Measurements from ENCODE around the gene SNORC.
"Not testable (repeated sequence)": the region's sequence is repeated elsewhere in the genome, so short reads cannot be mapped to it uniquely, and the experiment has no call there.

SNORC gene

DNA sequence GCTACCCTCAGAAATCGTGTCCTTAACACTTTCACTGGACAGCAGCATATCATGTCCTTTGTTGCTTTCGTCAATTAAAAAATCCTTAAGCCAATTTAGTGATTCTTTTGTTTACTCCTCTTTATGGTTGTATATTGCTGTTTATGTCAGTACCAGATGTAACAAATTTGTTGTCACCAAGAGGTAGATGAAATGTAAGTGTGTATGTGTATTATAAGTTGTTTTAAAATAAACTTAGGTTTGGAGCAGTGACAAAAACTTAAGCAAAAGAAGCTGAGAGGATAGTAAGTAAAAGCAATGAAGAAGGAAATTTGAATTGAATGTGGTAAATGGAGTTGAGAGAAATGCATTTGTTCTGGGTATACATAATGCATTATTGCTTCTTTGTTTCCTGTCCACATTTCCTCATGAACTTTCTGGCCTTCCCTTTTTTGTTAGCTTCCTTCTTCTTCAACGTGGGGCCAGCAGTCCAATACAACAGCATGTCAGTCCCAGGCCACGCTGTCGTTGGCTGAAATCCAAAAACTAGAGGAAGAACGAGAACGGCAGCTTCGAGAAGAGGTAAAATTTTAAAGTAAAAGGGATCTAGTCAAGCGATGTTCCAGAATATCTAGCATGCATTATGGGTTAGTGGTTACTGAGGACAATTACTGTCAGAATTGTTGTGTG lies 30.5 kb upstream of the SNORC start:
- H3K4me3 ChIP-seq (ENCODE audit: low read length): no peak overlapping the region
- TF ChIP-seq, protein P1, sequence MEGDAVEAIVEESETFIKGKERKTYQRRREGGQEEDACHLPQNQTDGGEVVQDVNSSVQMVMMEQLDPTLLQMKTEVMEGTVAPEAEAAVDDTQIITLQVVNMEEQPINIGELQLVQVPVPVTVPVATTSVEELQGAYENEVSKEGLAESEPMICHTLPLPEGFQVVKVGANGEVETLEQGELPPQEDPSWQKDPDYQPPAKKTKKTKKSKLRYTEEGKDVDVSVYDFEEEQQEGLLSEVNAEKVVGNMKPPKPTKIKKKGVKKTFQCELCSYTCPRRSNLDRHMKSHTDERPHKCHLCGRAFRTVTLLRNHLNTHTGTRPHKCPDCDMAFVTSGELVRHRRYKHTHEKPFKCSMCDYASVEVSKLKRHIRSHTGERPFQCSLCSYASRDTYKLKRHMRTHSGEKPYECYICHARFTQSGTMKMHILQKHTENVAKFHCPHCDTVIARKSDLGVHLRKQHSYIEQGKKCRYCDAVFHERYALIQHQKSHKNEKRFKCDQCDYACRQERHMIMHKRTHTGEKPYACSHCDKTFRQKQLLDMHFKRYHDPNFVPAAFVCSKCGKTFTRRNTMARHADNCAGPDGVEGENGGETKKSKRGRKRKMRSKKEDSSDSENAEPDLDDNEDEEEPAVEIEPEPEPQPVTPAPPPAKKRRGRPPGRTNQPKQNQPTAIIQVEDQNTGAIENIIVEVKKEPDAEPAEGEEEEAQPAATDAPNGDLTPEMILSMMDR (conservative IDR thresholded peaks at IDR 0.05; ENCODE audit: low read length): no peak
- no peak for DNase-seq (ENCODE audit: low read depth)

GRCh38 chr2:232842689-232843088 lies 27.4 kb upstream of the SNORC start:
- DNase-seq (ENCODE audit: low read depth): no peak
- no peak overlapping the region for H3K4me3 ChIP-seq (ENCODE audit: low read length)
- TF ChIP-seq, protein P1 (conservative IDR thresholded peaks at IDR 0.05; ENCODE audit: low read length): no peak

DNA sequence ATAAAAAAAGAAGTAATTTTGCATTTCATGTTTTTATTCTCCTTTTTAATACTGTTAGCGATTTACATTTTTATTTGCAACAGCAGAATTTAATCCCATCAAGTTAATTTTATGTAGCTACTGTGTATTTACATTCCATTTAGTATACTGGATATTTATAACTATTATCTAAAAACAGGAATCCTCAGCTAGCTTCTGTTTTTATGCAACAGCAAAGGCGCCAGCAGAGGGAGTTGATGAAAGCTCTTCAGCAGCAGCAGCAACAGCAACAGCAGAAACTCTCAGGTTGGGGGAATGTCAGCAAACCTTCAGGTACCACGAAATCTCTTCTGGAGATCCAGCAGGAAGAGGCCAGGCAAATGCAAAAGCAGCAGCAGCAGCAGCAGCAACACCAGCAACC lies 26.2 kb upstream of the SNORC start:
- TF ChIP-seq, protein P1 (conservative IDR thresholded peaks at IDR 0.05; ENCODE audit: low read length): 0 out of 2 replicates have a peak, but pooled peaks have one; percentile 11
- H3K4me3 ChIP-seq (ENCODE audit: low read length): no peak overlapping the region
- no peak for DNase-seq (ENCODE audit: low read depth)

- no peak overlapping the region for H3K4me3 ChIP-seq (ENCODE audit: low read length)
- DNase-seq (ENCODE audit: low read depth): no peak
- TF ChIP-seq, protein P1 (conservative IDR thresholded peaks at IDR 0.05; ENCODE audit: low read length): no peak
Measured at GRCh38 chr2:232846055-232846454, 24.0 kb upstream of the SNORC start.

DNA sequence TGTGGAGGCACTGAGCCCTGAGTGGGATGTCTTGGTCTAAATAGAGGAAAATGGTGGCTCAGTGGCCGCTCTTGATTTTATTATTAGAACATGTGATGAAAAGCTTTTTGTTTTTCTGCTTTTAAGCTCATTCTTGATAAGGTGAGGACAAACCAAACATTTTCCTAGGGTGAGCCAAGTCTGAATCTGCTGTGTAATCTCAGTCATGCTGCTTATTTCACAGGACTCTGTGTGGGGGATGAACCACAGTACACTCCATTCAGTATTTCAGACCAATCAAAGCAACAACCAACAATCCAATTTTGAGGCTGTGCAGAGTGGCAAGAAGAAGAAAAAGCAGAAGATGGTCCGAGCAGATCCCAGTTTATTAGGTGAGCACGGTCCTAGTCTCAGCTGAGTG lies 20.0 kb upstream of the SNORC start:
- TF ChIP-seq, protein P1 (conservative IDR thresholded peaks at IDR 0.05; ENCODE audit: low read length): no peak
- no peak for DNase-seq (ENCODE audit: low read depth)
- H3K4me3 ChIP-seq (ENCODE audit: low read length): no peak overlapping the region

- DNase-seq (ENCODE audit: low read depth); H3K4me3 ChIP-seq (ENCODE audit: low read length): not testable (repeated sequence)
Measured at GRCh38 chr2:232852081-232852480, 18.0 kb upstream of the SNORC start.

DNA sequence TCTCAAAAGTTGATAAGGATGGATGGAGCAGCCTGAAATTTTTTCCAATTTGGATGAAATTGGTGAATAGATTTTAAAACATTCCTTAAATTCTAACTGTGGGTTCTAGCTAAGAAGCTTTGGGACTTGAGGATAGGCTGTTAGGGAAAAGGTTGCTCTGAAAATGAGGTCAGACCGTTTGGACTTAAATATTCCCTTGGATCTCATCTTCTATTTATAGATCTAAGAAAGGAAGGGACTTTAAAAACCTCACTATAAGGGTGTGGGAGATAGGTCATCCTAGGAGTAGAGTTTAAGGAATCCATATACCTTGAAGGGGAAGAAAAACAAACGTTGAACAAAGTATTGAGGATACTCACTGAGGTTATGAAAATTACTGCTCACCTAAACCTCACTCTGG lies 17.4 kb upstream of the SNORC start:
- DNase-seq (ENCODE audit: low read depth): no peak
- TF ChIP-seq, protein P1 (conservative IDR thresholded peaks at IDR 0.05; ENCODE audit: low read length): no peak
- no peak overlapping the region for H3K4me3 ChIP-seq (ENCODE audit: low read length)

Measured in AG10803 (cell line).